ENCODE measurements around the gene MON2. TPM values are rescaled to one million over a fixed set of nuclear protein-coding genes. Genes with fewer than 3 reads are reported as not detected.

MON2 gene
- total and polyA plus RNA-seq, 2 of the 8 experiments (the other 6 are each of a cell fraction or from before 2014, with no cell fraction given), result 3.8 to 21.8 TPM

- Histone ChIP-seq H3K27me3 (replicated peaks in 1 of 4; ENCODE audit: control insufficient read depth in 3 of 4, extremely low read depth in 1 of 4, insufficient read depth in 3 of 4, low read length in 3 of 4) (no peaks in the 10 kb centered on the region; a peak in 1 of 7 replicates), H2BK120ac (replicated peaks; ENCODE audit: low read depth, low read length) (no peak overlapping the region), H3K9me3 (ENCODE audit: insufficient read depth in 2 of 2, low read depth in 1 of 2, low read length in 1 of 2) (no peaks in the 10 kb centered on the region), H2AFZ (ENCODE audit: low read length) (no peak overlapping the region), H2AK5ac (ENCODE audit: low read depth, low read length) (no peak overlapping the region), H4K91ac (replicated peaks; ENCODE audit: insufficient read length, low read length) (no peak overlapping the region), H2BK12ac (ENCODE audit: low read depth, low read length) (no peak overlapping the region), H4K20me1 (replicated peaks in 1 of 2; ENCODE audit: control insufficient read depth in 1 of 2, insufficient read depth in 2 of 2, low read length in 2 of 2) (peaks cover 0 to 2% of the 10 kb centered on the region in 2 experiments), H3K18ac (ENCODE audit: extremely low read depth, low read length) (no peak overlapping the region), H4K5ac (ENCODE audit: insufficient read length, low read depth, low read length) (no peak overlapping the region), H4K8ac (ENCODE audit: extremely low read depth, insufficient read depth, low read length) (no peak overlapping the region), H2BK15ac (ENCODE audit: low read length) (no peak overlapping the region), H3K23ac (ENCODE audit: insufficient read length) (no peak overlapping the region), H3K4me3 (ENCODE audit: extremely low read depth in 1 of 4, insufficient read depth in 2 of 4, low read depth in 3 of 4, low read length in 4 of 4) (no peak overlapping the region), H3K4me1 (replicated peaks in 1 of 4; ENCODE audit: control insufficient read depth in 3 of 4, insufficient read depth in 4 of 4, low read length in 3 of 4) (no peaks in the 10 kb centered on the region; a peak in 1 of 7 replicates), H3K79me2 (ENCODE audit: control insufficient read depth in 1 of 2, insufficient read depth in 2 of 2, low read length in 2 of 2) (peaks cover 0 to 28% of the 10 kb centered on the region in 2 experiments; a peak in 2 of 4 replicates), H3K23me2 (ENCODE audit: low read depth, low read length) (peaks cover 7% of the 10 kb centered on the region; the same call in 1 of the 2 replicates), H2BK5ac (ENCODE audit: low read depth, low read length) (no peak overlapping the region), H3K14ac (ENCODE audit: insufficient read length) (no peak overlapping the region), H2BK20ac (ENCODE audit: low read length) (no peak overlapping the region), H3K4me2 (ENCODE audit: insufficient read depth in 1 of 2, low read depth in 2 of 2, low read length in 2 of 2) (no peak overlapping the region), H3K4ac (replicated peaks; ENCODE audit: insufficient read length, low read depth, low read length) (no peak overlapping the region), H3K36me3 (ENCODE audit: control insufficient read depth in 2 of 4, insufficient read depth in 4 of 4, low read length in 3 of 4) (no peaks in the 10 kb centered on the region), H3K56ac (replicated peaks; ENCODE audit: insufficient read length, low read depth, low read length) (no peak overlapping the region), H3K9ac (replicated peaks in 1 of 4; ENCODE audit: extremely low read depth in 1 of 4, low read depth in 3 of 4, low read length in 3 of 4) (no peak overlapping the region), H3K79me1 (ENCODE audit: low read depth, low read length) (peaks cover 4% of the 10 kb centered on the region; the same call in 1 of the 2 replicates), H3K27ac (ENCODE audit: low read depth, low read length) (no peak overlapping the region)
- POLR2A ChIA-PET (ENCODE audit: partially characterized antibody), result interaction anchor here (0.7 kb wide), 1 partner anchor 124 kb away, joined by 3 read pairs; no protein-coding TSS in a partner anchor
- DNase-seq (ENCODE audit: low read depth in 1 of 2, low spot score in 2 of 2), result no peak
- no peak for FAIRE-seq
- TF ChIP-seq TAF1 (IDR thresholded peaks at IDR 0.05; ENCODE audit: low read depth, low read length) (no peak), GTF2F1 (IDR thresholded peaks at IDR 0.05; ENCODE audit: borderline replicate concordance, low read depth, low read length) (no peak), ATF3 (IDR thresholded peaks at IDR 0.05; ENCODE audit: insufficient read depth, low read depth, low read length) (no peak), EZH2 (IDR thresholded peaks at IDR 0.05; ENCODE audit: low read depth, low read length, severe bottlenecking) (no peak), YY1 (IDR thresholded peaks at IDR 0.05; ENCODE audit: low read depth, low read length) (no peak), KDM4A (IDR thresholded peaks at IDR 0.05; ENCODE audit: low read depth, low read length, severe bottlenecking) (no peak), BACH1 (IDR thresholded peaks at IDR 0.05; ENCODE audit: low read length) (no peak), KDM5A (IDR thresholded peaks at IDR 0.05; ENCODE audit: low read length) (no peak), SP1 (IDR thresholded peaks at IDR 0.05; ENCODE audit: low read depth, low read length) (no peak), TAF7 (optimal IDR thresholded peaks at IDR 0.05; ENCODE audit: borderline replicate concordance, low read depth, low read length) (no peak), FOSL1 (IDR thresholded peaks at IDR 0.05; ENCODE audit: insufficient read depth, low read depth, low read length) (no peak), RNF2 (IDR thresholded peaks at IDR 0.05; ENCODE audit: borderline replicate concordance, low read depth, low read length, missing control alignments, poor library complexity, severe bottlenecking) (no peak)
- WGBS, 2 experiments (ENCODE audit: extremely low coverage in 1 of 2, insufficient coverage in 1 of 2, insufficient read length in 1 of 2, insufficient replicate concordance in 2 of 2, low coverage in 1 of 2, low lambda C conversion rate in 2 of 2, missing lambda C conversion rate in 1 of 2), result 92% methylated on average over 2 of the region's 2 CpGs; no CpG with 5 or more reads in 1 of the 2 experiments
- CTCF ChIA-PET (ENCODE audit: partially characterized antibody), result interaction anchor here (0.6 to 1.6 kb wide), 4 partner anchors 33 to 1131 kb away, joined by 3 to 7 read pairs (median 3); no protein-coding TSS in a partner anchor
These were observed 3.1 kb downstream of the MON2 start for GRCh38 chr12:62469704-62470103.
